ENCODE data around the gene TPSD1. TPM values are rescaled to one million over a fixed set of nuclear protein-coding genes. Genes with fewer than 3 reads are reported as not detected.

The TPSD1 gene
- total RNA-seq, 1 donor = not detected

- DNase-seq (ENCODE audit: low read depth) = no peak
- TF ChIP-seq, protein P1, sequence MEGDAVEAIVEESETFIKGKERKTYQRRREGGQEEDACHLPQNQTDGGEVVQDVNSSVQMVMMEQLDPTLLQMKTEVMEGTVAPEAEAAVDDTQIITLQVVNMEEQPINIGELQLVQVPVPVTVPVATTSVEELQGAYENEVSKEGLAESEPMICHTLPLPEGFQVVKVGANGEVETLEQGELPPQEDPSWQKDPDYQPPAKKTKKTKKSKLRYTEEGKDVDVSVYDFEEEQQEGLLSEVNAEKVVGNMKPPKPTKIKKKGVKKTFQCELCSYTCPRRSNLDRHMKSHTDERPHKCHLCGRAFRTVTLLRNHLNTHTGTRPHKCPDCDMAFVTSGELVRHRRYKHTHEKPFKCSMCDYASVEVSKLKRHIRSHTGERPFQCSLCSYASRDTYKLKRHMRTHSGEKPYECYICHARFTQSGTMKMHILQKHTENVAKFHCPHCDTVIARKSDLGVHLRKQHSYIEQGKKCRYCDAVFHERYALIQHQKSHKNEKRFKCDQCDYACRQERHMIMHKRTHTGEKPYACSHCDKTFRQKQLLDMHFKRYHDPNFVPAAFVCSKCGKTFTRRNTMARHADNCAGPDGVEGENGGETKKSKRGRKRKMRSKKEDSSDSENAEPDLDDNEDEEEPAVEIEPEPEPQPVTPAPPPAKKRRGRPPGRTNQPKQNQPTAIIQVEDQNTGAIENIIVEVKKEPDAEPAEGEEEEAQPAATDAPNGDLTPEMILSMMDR (IDR thresholded peaks at IDR 0.05; ENCODE audit: insufficient read depth, low read length) = no peak
- no peak overlapping the region for H3K4me3 ChIP-seq (ENCODE audit: low read depth, low read length)
Measured at GRCh38 chr16:1272453-1273198, 16.8 kb downstream of the TPSD1 start.

DNA sequence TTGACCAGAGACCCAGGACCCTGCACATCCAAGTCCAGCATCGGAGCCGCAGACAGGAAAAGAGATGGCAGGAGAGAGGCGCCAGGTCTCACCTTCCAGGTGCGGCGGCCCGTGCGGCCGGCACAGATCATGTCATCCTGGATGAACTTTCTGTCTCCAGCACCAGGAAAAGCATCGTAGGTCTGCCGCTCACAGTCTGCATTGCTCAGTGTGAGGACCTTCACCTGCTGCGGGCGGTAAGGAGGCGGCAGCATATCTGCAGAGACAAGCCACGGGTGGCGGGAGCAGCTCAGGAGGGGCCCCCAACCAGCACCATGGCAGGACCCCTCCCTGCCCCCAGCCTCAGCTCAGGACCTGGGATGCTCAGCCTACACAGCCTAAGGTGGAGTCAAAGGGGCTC lies 17.9 kb downstream of the TPSD1 start:
- no peak overlapping the region for H3K4me3 ChIP-seq (ENCODE audit: low read depth, low read length)
- TF ChIP-seq, protein P1 (IDR thresholded peaks at IDR 0.05; ENCODE audit: insufficient read depth, low read length) = no peak
- no peak for DNase-seq (ENCODE audit: low read depth)

GRCh38 chr16:1274767-1275166 lies 18.9 kb downstream of the TPSD1 start:
- TF ChIP-seq, protein P1 (IDR thresholded peaks at IDR 0.05; ENCODE audit: insufficient read depth, low read length) = no peak

DNA sequence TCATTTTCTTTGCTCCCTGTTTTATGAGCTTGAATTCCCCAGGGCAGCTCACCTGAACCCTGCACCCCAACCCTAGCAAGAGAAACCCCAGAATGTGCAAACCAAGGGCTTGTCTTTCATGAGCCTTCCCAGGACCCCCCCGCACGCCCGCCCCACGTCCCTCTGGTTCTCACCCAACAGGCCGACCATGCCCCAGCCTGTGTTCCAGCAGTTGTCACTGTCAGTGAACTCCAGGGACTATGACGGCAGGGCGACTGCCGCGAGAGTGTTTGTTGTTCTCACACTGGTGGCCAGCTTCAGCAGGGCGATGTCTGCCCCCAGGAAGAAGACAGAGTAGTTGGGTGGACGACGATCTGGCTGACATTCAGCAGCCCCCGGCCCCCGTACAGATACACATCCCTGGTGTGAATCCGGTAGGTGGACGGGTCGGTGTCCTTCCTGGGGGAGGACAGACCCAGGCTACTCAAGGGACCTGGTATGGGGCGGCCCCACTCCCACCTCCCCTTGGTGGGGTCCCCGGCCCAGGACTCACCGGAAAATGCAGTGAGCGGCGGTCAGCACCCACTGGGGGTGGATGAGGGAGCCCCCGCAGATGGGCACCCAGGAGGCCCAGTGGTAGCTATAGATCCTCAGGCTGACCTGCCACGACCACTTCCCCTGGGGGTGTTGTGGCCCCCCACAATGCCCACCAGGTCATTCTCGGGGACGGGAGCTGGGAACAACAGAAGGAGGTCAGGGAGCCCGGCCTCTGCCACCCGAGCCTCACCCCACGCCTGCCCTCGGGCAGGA lies 20.1 kb downstream of the TPSD1 start:
- no peak for DNase-seq (ENCODE audit: low read depth)
- no peak overlapping the region for H3K4me3 ChIP-seq (ENCODE audit: low read depth, low read length)
- TF ChIP-seq, protein P1 (IDR thresholded peaks at IDR 0.05; ENCODE audit: insufficient read depth, low read length) = no peak

More at GRCh38 chr16:1274767-1275166, 18.9 kb downstream of the TPSD1 start:
- no peak overlapping the region for H3K4me3 ChIP-seq (ENCODE audit: low read depth, low read length)
- no peak for DNase-seq (ENCODE audit: low read depth)

GRCh38 chr16:1276580-1276878 lies 20.7 kb downstream of the TPSD1 start:
- DNase-seq (ENCODE audit: low read depth) = no peak
- TF ChIP-seq, protein P1 (IDR thresholded peaks at IDR 0.05; ENCODE audit: insufficient read depth, low read length) = no peak
- H3K4me3 ChIP-seq (ENCODE audit: low read depth, low read length) = no peak overlapping the region

- TF ChIP-seq, protein P1 (IDR thresholded peaks at IDR 0.05; ENCODE audit: insufficient read depth, low read length) = no peak
- DNase-seq (ENCODE audit: low read depth) = no peak
- H3K4me3 ChIP-seq (ENCODE audit: low read depth, low read length) = no peak overlapping the region
Measured at GRCh38 chr16:1277151-1277598, 21.3 kb downstream of the TPSD1 start.

Measured in fibroblast of the aortic adventitia (primary cell).